ENCODE measurements around the gene GABBR2.

The GABBR2 gene

DNA sequence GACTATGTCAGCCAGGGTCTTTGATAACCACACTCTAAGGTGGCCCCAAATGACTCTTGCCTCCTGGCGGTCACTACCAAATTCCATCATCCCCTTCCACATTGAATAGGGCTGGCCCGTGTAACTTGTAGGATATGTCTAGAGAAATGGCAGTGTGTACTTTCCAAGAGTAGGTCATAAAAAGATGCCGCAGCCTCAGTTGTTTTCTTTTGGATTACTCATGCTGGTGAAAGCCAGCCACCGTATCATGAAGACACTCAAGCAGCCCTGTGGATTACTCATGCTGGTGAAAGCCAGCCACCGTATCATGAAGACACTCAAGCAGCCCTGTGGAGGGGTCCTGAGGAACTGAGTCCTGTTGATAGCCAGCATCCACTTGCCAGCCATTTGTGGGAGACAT is 281.2 kb downstream of the GABBR2 start:
- DNase-seq, result no peak

GRCh38 chr9:98425079-98425478 is 283.7 kb downstream of the GABBR2 start:
- no peak for DNase-seq

- DNase-seq, result no peak
These were observed 289.5 kb downstream of the GABBR2 start for GRCh38 chr9:98419260-98419603.

- DNase-seq, result no peak
These were observed 290.0 kb downstream of the GABBR2 start for GRCh38 chr9:98418578-98419259.

DNA sequence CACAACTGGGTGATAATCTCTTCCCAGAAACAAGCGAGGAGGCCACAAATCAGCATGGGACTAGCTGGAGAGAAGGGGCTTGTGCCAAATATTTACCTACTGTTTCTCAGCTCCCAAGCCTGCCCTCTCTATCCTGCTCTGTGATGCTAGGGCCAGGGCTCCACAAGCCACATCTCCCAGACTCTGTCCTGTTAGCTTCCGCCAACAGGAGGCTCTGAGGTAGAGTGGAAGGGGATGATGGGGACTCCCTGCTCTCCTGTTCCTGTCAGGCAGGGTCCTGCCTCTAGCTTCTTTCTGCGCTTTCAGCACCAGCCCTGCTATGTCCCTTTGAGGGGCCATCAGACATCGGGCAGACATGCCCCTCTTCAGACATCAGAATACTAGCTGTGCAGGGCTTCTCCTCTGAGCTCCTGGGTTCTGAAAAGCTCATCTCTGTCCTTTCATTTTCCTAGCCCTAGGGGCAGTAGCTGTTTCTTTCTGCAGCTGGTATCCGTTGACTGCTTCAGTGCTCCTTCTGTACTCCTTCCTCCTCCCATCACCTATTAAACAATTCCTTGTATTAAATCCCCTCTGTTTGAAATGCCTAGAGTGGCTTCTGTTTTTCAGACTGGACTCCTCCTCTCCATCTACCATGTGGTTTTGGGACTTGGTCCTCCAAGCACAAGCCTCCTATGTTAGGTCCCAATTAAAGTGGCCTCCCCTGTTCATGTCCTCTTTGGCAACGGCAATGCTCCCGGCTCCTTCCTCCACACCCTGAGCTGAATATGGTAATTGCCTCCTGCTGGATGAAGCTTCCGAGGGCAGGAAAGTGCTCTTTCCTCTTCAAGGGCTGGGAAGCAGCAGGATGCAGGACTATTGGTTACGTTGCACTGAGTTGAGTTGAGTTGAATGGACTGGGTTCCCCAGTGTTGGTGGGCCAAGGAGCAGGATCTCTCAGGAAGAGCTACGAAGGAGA is 292.2 kb downstream of the GABBR2 start:
- no peak for DNase-seq

GRCh38 chr9:98415782-98416181 is 293.0 kb downstream of the GABBR2 start:
- DNase-seq, result no peak

DNA sequence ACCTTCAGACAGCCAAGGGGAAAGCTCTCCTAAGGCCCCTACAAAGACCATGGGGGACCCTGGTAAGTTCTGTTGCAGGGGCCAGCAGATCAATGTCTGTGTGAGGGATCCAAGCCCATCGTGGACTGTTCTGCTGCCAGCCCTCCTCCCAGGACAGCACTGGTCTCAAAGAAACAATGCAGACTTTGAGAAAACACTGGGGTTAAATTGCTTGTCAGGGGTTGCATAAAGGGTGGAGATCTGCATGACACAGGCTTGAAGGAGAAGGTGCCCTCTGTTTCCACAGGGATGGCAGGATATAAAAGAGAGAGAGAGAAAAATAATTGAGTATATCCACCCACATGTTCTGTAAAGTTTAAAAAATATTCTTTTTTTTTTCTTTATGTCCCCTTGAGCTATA is 295.7 kb downstream of the GABBR2 start:
- no peak for DNase-seq

- no peak for DNase-seq
These were observed 296.5 kb downstream of the GABBR2 start for GRCh38 chr9:98412101-98412842.

DNA sequence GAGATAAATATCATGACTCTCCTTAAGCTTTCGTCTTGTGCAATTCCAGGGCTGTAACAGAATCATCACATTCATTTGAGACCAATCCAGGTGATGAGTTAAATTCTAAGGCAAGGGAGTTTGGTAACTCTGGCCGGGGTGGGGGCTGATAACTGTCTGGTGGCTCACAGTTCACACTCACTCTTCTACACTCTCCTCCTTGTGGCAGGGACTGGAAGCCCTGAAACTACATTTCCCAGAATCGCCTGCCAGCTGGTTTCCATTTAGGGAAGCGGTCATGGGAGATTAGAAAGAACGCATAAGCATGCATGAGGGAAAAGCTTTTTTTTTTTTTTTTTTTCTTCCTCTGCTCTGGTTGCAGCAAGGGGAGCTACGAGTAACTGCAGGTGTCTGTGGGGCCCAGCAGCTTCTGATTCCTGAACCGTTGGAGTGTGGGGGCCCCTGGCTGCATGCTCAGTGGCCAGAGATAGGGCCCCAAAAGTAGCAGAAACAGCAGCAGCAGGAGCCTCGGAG is 298.5 kb downstream of the GABBR2 start:
- no peak for DNase-seq

- DNase-seq, result no peak
These were observed 299.0 kb downstream of the GABBR2 start for GRCh38 chr9:98409719-98410118.

- DNase-seq, result no peak
These were observed 302.3 kb downstream of the GABBR2 start for GRCh38 chr9:98406469-98406868.

GRCh38 chr9:98404237-98404636 is 304.5 kb downstream of the GABBR2 start:
- DNase-seq, result no peak

- DNase-seq, result no peak
These were observed 305.0 kb downstream of the GABBR2 start for GRCh38 chr9:98403715-98404114.

DNA sequence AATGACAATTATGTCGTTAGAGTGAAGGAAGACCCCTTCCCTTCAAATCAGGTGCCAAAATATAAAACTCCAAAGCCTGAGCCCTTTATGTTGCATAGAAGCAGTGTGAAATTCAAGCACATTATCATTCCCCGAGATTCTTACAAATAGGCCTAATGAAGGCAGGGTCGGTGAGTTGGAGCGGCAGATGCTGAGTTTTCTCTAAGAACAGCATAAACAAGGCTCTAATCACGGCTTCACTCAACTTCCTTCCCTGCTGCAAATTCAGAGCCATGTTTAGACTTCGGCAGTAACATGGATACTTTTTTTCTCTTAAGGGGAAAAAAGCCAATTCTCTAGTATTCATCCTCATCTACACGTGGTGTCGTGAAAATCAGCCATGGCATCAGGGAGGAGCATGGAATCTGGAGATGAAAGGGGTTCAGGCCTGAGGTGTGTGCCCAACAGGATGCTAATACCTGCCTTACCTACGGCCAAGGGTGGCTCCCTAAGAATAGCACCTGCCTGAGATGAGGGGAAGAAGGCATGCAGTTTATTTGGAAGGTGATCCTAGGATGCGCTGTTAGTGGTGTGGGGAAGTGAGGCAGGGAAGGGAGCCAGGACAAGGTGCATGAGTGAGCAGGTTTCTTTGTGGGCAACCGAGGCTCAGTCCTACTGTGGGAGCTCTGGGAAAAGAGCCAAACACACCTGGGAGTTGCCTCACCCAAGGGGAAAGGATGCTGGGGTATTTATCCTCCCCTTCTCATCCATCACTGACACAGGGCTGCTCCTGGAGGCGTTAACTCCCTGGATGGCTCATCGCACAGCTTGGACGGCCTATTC is 306.5 kb downstream of the GABBR2 start:
- no peak for DNase-seq

GRCh38 chr9:98401140-98402018 is 307.4 kb downstream of the GABBR2 start:
- no peak for DNase-seq

- DNase-seq, result no peak
These were observed 308.6 kb downstream of the GABBR2 start for GRCh38 chr9:98399950-98400683.

DNA sequence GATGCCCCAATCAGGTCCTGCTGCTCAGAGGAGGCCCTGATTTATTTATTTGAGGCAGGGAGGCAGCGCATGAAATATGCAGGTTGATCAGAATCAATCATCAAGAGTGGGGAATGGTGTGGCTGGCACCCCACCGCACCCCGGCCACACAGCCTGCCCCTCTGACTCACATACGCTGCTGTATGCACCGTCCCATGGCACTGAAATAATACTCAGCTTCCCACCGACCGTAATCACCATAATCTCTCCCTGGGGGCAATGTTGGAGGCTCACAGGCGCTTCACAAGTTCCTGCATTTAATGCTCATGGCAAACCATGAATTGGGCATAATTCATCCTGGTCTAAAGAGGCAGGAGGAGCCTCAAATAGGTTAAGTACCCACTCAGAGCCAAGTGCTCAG is 312.1 kb downstream of the GABBR2 start:
- no peak for DNase-seq

- no peak for DNase-seq
These were observed 312.5 kb downstream of the GABBR2 start for GRCh38 chr9:98396236-98396635.

- DNase-seq, result no peak
These were observed 316.9 kb downstream of the GABBR2 start for GRCh38 chr9:98391867-98392266.

DNA sequence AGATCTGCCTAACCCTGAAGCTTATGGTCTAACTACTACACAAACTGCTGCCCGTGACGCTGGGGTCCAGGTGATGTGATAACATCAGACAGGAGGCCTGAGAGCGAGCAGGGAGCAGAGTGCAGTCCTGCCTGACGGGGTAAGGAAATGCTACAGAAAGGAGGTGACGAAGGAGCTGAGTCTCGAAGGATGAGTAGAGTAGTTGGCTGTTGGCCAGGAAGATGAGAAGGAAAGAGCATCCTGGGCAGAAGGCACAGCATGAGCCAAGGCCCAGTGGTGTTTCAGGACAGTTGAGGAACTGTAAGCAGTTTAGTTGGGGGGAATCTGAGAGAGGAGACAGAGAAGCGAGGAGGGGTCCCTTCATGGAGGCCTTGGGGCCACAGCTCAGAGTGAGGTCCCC is 317.3 kb downstream of the GABBR2 start:
- DNase-seq, result no peak

DNA sequence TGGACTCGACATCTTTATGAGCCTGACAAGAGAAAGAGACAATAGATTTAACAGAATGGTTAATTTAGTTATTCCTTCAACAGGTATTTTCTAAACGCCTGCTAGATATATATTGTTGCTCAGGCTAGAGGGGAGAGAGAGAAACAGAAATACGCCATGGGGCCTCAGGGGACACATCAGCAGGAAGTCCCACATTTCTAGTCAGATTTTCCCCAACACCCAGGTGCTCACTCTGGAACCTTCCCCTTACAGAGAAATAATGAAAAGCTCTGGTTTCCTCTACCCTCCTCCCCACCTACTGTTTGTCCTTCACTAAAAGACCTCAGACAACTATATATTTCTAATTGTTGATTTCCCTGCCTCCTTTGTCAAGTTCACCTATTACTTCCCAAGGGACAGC is 323.0 kb downstream of the GABBR2 start:
- DNase-seq, result no peak

Measured in activated CD8-positive, alpha-beta memory T cell treated with anti-CD3 and anti-CD28 coated beads for 24 hours (primary cell).